ENCODE results near the gene CCDC24.

DNA sequence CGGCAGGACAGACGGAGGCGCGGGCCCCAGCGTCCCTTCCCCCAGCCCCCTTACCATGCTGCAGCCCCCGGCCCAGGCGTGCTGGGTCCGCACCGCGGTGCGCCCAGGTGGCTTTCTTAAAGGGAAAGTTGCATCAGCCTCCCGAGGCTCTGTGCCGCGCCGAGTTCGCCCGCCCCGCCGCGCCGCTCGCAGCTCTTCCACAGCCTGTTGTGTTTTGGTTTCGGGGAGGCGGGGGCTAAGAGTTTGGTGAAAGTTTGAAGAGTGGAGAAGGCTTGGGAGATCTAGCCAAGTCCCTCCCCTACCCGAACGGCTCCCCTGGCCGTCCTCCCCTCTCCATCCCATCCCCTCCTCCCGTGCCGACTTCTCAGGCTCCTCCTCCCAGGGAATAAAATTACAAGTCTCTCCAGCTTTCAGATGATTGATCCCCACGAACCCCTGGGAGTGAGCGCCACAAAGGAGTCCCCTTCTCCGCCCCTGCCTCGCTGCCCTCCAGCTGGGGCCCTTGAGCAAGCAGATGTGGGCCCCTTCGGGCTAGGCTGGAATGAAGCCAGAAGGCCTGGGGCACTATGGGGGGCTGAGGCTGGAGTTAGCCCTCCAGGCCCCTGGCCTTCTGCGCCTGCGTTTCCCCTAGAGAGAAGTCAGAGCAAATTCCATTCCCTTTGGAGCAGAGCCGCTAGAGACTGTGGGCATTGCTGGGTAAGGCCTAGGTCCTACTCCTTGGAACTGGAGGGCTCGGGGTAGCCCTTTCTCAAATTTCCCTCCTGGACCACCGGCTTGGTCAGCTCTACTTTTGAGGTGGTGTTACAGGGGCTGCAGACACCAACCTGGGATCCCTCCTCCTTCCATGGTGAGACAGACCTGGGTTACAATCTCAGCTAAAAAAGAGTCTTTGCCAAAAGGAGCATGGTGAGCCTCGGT is 40.1 kb downstream of the CCDC24 start, which contains the start of gene SLC6A9:
- no peak for TF ChIP-seq POLR2A (IDR thresholded peaks at IDR 0.05)
- TF ChIP-seq, protein P1, sequence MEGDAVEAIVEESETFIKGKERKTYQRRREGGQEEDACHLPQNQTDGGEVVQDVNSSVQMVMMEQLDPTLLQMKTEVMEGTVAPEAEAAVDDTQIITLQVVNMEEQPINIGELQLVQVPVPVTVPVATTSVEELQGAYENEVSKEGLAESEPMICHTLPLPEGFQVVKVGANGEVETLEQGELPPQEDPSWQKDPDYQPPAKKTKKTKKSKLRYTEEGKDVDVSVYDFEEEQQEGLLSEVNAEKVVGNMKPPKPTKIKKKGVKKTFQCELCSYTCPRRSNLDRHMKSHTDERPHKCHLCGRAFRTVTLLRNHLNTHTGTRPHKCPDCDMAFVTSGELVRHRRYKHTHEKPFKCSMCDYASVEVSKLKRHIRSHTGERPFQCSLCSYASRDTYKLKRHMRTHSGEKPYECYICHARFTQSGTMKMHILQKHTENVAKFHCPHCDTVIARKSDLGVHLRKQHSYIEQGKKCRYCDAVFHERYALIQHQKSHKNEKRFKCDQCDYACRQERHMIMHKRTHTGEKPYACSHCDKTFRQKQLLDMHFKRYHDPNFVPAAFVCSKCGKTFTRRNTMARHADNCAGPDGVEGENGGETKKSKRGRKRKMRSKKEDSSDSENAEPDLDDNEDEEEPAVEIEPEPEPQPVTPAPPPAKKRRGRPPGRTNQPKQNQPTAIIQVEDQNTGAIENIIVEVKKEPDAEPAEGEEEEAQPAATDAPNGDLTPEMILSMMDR (IDR thresholded peaks at IDR 0.05), result no peak
